ENCODE data around the gene GALR2.
"Not testable (repeated sequence)": the region's sequence is repeated elsewhere in the genome, so short reads cannot be mapped to it uniquely, and the experiment has no call there.

The GALR2 gene

DNA sequence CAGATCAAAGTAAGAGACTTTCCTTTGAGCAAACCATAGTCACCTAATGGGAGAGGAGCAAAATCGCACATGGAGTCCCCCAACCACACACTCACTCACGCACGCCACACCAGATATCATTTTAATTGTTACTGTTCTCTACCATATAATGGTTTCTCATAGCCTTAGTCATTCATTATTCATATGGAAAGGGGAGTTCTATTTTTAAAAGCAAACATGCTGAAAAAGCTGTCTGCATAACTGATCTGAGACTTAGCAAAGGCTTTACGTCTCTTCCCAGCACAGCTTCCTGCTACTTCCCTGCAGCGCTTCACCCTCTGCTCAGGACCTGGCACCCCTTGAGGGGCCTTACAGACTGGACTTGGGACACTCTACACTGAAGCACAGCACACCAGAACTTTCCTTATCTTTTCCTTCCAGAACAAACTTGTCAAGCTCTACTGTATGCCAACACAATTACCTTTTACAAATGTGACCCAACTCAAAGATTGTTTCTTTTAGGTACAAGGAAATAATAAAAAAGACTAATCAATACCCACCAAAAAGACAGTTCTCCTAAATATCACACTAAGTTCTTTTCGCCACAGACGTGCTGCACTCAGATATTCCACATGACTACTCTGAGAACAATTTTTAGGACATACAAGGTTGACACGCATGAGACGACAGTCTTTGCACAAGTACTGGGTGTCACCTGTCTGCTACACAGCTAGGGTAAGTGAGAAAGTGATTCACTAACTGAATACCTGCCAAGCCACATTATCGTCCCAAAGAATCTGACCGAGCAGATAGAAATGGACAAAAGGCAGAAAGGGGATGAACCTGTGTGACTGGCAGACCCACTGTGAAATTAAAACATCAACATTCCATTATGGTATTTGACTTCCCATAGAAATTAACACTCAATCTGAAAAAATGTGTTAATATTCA lies 23.8 kb upstream of the GALR2 start:
- FAIRE-seq, result no peak

DNA sequence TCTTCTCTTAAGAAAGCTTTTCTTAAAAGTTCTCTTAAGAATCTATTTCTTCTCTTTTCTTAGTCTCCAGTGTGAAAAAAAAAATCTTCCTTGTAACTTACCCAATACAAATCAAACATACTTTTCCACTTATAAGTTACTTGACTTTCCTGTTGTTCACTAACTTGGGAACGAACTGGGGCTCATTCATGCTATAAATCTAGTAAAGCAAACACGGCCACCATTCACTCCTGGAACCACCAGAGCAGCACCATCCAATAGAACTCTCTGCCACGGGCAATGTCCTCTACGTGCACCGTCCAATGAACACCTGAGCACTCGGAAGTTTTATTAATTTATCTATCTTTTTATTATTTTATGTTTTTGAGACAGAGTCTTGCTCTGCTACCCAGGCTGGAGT lies 23.0 kb upstream of the GALR2 start:
- no peak for FAIRE-seq

DNA sequence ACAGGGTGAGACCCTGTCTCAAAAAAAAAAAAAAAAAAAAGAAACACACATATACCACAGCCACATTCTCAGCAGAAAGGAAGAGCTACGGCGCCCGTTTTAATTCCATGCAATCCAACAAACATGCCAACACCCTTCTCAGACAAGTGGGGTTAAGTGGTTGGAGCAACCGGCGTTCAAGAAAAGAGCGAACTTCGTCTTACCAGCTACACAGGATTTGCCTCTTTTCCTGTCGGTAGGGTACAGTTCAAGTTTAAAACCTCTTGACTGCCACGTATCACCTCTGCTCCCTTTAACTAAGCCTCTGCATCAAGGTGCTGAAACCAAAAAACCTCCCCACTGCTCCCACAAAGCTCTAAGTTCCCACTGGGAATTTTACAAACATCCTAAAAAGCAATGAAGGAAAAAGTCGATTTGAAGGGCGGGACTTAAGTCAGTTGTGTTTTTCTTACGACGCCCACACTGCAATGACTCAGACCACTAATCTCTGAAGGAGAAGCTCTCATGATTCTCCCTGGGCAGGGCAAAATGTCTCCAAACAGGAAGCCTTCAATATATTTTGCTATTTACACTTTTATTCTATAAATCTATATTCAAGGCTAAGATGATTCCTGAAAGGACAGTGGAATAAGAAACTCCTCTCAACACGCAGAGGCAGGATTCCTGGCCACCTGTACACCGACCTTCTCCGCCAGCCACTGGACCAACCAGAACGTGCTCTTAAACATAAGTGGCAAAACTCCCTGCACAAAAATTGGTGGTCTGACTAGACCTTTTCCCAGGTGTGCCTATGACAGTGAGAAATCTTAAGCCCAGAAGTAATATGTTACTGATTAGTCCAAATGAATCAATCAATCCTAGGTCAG lies 21.1 kb upstream of the GALR2 start:
- no peak for FAIRE-seq

DNA sequence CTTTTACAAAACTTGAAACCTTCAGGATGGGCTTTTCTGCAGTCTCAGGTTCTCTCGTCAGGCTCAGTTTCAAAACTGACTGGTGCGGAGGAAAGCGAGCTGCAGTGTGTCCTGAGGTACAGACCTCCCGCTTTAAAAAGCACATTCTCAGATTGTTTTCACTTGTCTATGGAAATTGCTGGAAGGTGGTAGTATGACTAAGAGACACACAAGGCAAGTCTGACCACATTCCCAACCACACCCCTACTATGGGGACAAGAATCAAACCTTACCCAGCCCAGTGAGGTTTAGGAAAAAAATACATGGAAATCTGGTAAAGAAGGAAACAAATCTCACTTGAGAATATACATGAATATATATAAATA lies 20.5 kb upstream of the GALR2 start:
- no peak for FAIRE-seq

DNA sequence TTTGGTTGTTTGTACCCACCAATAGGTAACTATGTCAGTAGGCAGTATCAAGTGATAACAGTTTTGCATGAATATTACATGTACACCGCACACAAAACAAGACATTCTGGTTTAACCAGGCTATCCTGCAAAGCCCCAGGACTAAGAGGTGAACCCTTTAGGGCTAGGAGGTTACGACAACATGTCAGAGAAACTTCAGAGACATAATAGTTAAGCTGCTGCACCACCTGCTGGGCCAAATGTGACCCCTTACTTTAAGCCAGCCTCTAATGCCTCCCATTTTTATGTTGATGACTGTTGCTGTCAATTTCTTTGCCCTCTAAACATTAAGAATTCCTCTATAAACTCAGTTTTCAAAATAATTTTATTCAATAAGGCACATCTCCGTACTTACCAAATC lies 17.7 kb upstream of the GALR2 start:
- FAIRE-seq, result no peak

DNA sequence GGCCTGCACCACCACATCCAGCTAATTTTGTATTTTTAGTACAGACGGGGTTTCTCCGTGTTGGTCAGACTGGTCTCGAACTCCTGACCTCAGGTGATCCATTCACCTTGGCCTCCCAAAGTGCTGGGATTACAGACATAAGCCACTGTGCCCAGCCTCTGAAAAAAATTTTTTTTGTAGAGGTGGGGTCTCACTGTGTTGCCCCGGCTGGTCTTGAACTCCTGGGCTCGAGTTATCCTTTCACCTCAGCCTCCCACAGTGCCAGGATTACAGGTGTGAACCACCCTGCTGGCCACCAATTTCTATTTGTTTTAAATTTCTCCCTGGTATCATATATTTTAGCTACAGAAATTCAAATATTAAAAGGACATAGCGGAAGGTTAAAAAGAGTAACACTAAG lies 16.3 kb upstream of the GALR2 start:
- not testable (repeated sequence) for FAIRE-seq

DNA sequence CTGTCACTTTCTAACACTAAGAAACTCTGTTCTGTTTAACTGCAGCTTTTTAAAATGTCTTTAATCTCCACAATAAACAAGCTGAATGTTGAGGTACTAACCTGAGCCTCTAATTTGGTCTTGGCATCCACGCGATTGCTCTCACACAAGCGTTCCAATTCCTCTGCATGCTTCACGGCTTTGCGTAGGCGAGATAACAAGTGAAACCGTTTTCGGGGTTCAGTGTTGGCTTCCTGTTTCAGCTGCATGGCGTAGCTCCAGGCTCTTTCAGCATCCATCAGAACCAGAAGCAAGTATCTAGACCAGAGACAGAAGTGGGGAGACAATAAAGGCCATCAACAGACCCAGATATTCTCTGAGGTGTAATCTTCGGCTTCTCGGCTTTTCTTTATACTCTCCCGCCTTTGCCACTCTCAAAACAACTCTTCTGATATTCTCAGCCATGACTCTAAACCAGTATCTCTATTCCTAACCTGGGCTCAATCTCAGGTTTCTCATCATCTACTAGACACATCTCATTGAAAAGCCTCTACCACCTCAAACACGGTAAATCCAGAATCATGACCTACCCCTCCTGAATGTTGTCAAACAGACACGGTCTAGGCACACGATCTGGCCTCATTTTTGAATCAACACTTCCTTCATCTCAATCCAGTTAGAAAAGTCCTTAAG lies 10.6 kb upstream of the GALR2 start:
- FAIRE-seq, result no peak

DNA sequence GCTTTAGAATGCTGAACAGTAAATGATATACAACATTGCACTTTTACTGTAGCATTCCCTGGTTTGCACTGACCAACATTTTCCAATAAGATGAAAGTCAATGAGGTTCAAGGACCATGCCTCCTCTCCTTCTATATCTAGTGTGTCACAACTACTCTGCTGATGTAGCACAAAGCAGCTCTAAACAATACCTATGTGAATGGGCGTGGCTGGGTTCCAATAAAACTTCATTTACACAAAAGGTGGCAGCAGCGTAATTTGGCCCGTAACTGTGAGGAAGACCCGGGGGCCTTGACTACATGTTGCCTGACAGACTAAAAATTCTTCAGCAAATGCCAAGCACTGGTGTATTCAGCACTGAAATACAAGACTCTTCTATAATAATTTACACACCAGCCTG lies 8.8 kb upstream of the GALR2 start:
- no peak for FAIRE-seq

DNA sequence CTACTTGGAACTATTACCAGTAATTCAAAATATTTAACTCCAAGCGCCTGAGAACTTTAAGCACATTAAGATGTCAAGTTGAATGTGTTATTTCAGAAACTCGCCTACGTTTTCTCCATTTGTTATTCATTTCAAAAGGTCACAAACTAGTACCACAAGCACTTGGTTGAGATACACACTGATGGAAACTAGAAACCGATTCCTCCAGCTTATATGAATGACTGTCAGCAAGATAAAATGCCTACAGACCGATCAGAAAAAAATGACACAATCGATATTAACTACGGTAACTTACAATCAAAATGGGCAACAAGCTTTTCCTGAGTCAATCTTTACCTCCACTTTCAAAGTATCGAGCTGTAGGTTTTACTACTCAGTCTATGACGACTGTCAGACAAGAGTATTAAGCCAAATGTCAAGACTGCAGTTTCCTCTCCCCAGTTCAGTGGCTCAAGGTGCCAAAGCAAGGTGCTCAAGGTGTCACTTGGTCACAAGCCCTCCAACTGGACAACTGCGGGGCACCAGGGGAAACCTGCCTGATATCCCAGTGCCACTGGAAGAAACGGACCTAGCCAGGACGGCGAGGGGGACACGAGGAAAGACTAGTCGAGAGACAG lies 2.9 kb upstream of the GALR2 start:
- no peak for FAIRE-seq

DNA sequence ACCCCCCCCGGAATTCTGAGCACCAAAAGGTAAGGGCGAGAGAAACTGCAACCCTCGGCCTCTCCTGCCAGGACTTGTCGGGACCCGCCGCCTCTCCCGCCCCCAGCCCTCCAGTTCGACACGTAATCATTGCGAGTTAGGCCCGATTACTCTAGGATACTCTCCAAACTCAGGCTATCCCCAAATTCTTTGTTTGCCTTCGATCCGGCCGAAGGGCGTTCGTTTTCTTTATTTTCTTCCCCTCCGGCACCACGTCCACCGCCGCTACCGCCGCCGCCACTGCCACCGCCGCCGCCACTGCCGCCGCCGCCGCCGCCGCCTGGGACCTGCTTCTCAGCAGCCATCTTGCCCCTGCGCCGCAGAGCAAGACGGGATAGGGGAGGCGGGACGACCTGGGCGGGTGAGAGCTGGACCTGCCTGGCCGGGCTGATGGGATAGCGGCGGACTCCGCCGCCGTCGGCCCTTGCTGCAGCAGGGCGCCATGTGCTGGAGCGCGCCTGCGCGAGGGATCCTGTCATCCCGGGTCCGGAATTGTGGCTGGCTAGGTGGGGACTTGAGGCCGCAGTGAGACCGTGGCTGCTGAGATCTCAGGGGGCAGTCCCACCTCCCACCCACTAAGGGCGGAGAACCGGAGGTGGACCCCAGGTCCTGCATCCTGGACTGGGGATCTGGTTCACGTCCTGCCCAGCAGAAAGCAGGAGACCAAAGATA lies 2.3 kb upstream of the GALR2 start, which contains the start of gene SRP68:
TSS of gene SRP68 (minus strand) at position 370 of the 711 bp plus-strand sequence. CDS start at position 344, 26 bp downstream.
- no peak for FAIRE-seq

DNA sequence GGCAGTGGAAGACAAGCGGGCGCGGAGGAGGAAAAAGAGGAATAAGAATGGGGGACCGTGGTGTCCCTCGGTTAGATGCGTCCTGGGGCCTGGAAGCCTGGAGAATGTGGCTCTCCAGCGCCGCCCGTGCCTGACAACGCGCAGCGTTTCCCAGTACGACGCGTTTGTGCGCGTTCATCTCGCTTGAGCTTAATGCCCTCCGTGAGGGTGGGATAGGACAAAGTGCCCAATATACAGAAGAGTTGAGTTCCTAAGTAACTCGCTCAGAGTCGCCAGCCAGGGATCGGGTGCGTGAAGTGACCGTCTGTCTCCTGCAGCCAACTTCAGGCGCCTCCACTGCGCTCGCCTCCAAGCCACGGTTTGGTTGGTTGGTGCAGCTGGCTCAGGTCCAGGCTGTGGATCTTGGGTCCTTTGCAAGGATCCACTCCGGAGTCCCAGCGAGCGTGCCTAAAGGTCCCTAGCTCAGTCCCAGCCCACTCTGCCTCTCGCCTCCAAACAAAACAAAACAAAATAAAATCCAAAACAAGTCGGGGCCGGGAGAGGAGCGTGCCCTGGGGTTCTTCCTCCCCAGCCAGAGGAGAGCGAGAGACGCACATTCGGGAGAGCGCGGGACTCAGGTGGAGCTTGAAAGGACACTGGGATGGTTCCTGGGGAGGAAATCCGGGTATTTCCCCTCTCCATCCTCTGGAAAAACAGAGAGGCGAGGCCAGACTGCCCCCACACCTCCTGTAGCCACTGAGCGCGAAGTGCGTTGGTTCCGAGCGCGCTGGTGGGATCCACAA lies 974 bp downstream of the GALR2 start:
- no peak for FAIRE-seq

DNA sequence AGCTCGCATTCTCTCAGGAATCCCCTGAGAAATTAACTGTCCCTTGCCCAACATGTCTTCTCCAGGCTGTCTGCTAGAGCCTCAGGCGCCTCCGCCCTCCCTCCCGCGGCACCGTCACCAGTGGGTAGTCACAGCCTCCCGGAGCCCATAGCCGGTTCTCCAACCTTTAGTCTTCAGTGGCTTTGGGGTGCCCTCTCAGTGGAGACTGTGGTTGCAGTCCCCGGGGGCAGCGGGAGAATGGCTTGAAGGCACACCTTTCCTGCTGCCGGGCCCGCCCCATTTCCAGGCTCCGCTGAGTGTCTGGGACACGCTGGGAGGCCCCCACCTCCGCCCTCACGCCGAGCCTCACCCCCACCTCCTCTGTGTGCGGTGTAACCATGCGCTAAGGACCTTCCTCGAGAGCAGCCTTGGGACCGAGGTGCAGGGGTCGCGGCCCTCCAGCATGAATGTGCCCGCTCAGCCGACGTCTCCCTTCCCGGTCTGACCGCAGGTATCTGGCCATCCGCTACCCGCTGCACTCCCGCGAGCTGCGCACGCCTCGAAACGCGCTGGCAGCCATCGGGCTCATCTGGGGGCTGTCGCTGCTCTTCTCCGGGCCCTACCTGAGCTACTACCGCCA lies 1.7 kb downstream of the GALR2 start:
- no peak for FAIRE-seq

DNA sequence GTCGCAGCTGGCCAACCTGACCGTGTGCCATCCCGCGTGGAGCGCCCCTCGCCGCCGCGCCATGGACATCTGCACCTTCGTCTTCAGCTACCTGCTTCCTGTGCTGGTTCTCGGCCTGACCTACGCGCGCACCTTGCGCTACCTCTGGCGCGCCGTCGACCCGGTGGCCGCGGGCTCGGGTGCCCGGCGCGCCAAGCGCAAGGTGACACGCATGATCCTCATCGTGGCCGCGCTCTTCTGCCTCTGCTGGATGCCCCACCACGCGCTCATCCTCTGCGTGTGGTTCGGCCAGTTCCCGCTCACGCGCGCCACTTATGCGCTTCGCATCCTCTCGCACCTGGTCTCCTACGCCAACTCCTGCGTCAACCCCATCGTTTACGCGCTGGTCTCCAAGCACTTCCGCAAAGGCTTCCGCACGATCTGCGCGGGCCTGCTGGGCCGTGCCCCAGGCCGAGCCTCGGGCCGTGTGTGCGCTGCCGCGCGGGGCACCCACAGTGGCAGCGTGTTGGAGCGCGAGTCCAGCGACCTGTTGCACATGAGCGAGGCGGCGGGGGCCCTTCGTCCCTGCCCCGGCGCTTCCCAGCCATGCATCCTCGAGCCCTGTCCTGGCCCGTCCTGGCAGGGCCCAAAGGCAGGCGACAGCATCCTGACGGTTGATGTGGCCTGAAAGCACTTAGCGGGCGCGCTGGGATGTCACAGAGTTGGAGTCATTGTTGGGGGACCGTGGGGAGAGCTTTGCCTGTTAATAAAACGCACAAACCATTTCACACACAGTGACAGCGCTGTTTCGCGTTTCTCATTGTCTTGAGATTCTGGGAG lies 2.4 kb downstream of the GALR2 start:
- FAIRE-seq, result no peak

DNA sequence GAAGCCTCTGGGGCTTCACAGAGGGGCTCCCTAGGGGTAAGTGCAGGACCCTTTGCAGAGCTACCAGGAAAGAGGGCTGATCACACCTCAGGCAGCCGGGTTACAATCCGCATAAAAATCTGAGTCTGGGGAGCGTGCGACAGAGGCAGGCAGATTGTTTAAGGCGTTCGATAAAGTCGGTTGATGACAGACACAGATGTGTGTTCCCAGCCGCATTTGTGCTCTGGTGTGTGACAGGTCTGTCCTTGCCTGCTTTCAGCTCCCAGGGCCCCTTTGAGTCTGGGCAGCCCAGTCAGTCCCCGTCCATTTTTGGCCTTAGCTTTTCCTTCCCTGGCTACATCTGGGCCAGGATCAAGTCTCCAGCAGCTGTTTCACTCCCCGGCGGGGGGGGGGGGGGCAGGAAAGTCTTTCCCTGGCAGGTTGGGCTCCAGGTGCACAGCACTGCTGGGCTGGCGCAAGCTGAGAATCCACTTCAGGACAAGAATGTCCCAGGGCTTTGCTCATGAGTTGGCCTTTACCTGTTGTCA lies 3.1 kb downstream of the GALR2 start:
- no peak for FAIRE-seq

DNA sequence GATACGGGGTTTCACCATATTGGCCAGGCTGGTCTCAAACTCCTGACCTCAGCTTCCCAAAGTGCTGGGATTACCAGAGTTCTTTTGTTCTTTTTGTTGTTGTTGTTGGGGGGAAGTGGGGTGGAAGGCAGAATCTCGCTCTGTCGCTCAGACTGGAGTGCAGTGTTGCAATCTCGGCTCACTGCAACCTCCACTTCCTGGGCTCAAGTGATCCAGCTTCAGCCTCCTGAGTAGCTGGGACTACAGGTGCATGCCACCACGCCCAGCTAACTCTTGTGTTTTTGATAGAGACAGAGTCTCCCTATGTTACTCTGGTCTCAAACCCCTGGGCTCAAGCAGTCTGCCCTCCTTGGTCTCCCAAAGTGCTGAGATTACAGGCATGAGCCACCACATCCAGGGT lies 3.8 kb downstream of the GALR2 start:
- FAIRE-seq, result not testable (repeated sequence)

DNA sequence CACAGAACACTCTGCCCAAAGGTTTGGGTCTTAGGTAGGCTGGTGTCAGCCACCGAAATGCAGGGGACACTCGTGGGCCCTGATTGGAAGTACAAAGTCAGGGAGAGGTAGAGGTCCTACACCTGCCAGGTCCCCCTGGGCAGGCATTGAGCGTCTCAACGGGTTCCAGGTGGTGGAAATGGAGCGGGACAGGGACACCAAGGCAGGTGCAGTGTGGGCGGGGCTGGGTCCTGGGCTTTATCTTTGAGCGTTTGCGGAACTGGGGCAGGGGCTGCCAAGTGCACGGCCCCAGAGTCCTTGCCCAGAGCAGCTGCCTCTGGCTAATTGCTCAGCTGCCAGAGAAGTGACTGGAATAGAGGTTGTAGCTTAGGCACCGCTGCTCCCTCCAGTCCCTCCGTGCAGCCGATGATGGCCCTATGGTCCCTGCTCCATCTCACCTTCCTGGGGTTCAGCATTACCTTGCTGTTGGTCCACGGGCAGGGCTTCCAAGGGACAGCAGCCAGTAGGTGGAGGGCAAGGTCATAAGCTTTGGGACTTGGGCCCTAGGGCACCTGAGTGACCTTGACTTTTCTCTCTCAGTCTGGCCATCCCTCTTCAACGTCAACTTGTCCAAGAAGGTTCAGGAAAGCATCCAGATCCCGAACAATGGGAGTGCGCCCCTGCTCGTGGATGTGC lies 4.4 kb downstream of the GALR2 start, which contains the start of gene ZACN:
TSS of gene ZACN (plus strand) at position 323 of the 675 bp plus-strand sequence. CDS start at position 406, 83 bp downstream.
- FAIRE-seq, result no peak

DNA sequence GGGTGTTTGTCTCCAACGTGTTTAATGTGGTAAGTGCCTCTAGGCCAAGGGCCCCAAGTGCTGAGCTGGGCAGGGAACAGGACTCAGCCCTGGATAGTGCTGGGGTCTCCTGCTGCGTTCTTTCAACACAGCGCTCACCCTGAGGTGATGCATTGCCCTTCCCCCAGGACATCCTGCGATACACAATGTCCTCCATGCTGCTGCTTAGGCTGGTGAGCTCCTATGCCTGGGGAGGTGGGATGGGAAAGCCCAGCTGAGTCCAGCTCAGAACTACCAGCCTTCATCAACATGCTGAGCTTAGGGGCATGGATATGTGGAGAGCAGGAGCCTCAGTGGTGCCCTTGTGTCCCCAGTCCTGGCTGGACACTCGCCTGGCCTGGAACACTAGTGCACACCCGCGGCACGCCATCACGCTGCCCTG lies 5.0 kb downstream of the GALR2 start:
- FAIRE-seq, result no peak

DNA sequence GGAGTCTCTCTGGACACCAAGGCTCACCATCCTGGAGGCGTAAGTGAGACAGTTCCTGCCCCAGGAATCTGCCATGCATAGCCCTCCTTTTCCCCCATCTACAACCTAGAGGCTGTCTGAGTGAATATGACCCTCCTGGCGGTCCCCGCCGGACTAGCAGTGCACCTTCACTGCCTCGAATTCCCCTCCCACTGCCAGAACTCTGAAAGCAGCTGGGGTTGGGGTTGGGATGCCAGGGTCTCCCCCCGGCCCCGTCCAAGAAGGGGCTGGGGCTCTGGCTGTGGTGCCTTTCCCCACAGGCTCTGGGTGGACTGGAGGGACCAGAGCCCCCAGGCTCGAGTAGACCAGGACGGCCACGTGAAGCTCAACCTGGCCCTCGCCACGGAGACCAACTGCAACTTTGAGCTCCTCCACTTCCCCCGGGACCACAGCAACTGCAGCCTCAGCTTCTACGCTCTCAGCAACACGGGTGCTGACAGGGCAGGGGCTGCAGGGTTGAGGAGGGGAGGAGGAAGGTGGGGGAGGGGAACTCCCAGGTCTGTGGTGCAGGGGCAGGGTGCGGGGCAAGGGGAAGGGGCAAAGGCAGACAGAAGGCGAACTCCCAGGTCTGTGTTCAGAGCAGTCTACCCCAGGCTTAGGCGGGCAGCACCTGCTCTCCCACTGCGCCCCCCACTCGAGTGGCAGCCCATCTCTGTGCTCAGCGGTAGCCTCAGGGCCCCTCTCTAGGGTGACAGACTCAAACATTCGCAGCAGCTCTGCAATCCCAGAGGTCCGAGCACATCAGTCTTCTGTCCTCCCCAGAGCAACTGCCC lies 5.6 kb downstream of the GALR2 start:
- FAIRE-seq, result no peak
